HepG2 (cell line): ENCODE measurements around the gene EREG. TPM values are rescaled to one million over a fixed set of nuclear protein-coding genes. Genes with fewer than 3 reads are reported as not detected.

Source experiments
- ATAC-seq: fragments of 200-7000 bp; cut with Tn5 transposase; 3 replicates; pipeline ENCODE4 v1.9.1; 2020; ENCODE audit warnings: mild to moderate bottlenecking, moderate library complexity
- BruUV-seq: library from RNA; stranded (reverse); fragments of 400-500 nt; replicated peaks from 2 replicates; lab custom pipeline; 2021; lab: Mats Ljungman, UMichigan
- CTCF ChIA-PET: fragments of 300-600 bp; formaldehyde crosslinking; extraction: SDS; loops from one replicate; lab custom pipeline; 2021; ENCODE audit warnings: low total read pairs, inconsistent platforms, low intra/inter-chr PET ratio; lab: Yijun Ruan, JAX
- POLR2A ChIA-PET: fragments of 350-600 bp; sonication (Branson Sonifier 250); formaldehyde crosslinking; loops from one replicate; lab custom pipeline; 2020; ENCODE audit warnings: antibody characterized with exemption, inconsistent platforms; lab: Yijun Ruan, JAX
- DNase-seq: peaks from one replicate; pipeline ENCODE4 v3.0.0-alpha.2; 2015; ENCODE audit warnings: low spot score
- FAIRE-seq: peaks from 3 replicates; lab custom pipeline; 2011; peaks lifted over from hg19 to GRCh38; lab: Jason Lieb, UNC
- H2AFZ ChIP-seq: one replicate; pipeline ENCODE4 v1.6.1; 2011; ENCODE audit warnings: low read length, inconsistent platforms
- H3K27ac ChIP-seq: fragments of 300-600 bp; 3 replicates; pipeline ENCODE4 v1.8.0; 2011; ENCODE audit warnings: mixed run types, mild to moderate bottlenecking, mixed read lengths, low read length, inconsistent platforms; ENCODE audit not compliant: insufficient read depth; ENCODE audit errors: extremely low read length
- H3K27me3 ChIP-seq, 2 experiments: fragments of 200-600 bp in 1 of 2; 2 replicates in 1 of 2; 3 replicates in 1 of 2; pipeline versions ENCODE4 v1.6.0 to v1.8.0; 2011; ENCODE audit warnings: low read length in 2 of 2, mild to moderate bottlenecking in 2 of 2, moderate library complexity in 2 of 2, inconsistent platforms in 1 of 2; ENCODE audit not compliant: insufficient read depth in 2 of 2, control insufficient read depth in 1 of 2
- H3K36me3 ChIP-seq, 2 experiments: fragments of 200-600 bp in 1 of 2; replicated peaks in 1 of 2; 2 replicates in 1 of 2; 3 replicates in 1 of 2; pipeline versions ENCODE4 v1.5.1 to v1.8.0; 2011; ENCODE audit warnings: low read length in 2 of 2, inconsistent platforms in 1 of 2; ENCODE audit not compliant: insufficient read depth in 2 of 2, control insufficient read depth in 1 of 2
- H3K4me1 ChIP-seq: 2 replicates; pipeline ENCODE4 v1.5.1; 2012; ENCODE audit warnings: low read length, inconsistent platforms; ENCODE audit not compliant: insufficient read depth
- H3K4me2 ChIP-seq: 2 replicates; pipeline ENCODE4 v1.6.0; 2011; ENCODE audit warnings: low read depth, low read length, inconsistent platforms
- H3K4me3 ChIP-seq, 3 experiments: fragments of 200-600 bp in 1 of 3; sonication (generic), shearing (Covaris generic) in 1 of 3; replicated peaks in 1 of 3; 2 replicates each; pipeline ENCODE4 v1.5.1; 2011 to 2016; ENCODE audit warnings: low read length in 3 of 3, inconsistent platforms in 2 of 3, low read depth in 2 of 3, mild to moderate bottlenecking in 2 of 3, control low read depth in 1 of 3, mixed read lengths in 1 of 3; ENCODE audit not compliant: insufficient read depth in 1 of 3
- H3K79me2 ChIP-seq: one replicate; pipeline ENCODE4 v1.6.1; 2011; ENCODE audit warnings: low read length, inconsistent platforms; ENCODE audit not compliant: insufficient read depth
- H3K9ac ChIP-seq: 2 replicates; pipeline ENCODE4 v1.6.0; 2011; ENCODE audit warnings: mild to moderate bottlenecking, low read depth, low read length, inconsistent platforms; ENCODE audit not compliant: insufficient read depth
- H3K9me3 ChIP-seq: 2 replicates; pipeline ENCODE4 v1.5.1; 2012; ENCODE audit warnings: mild to moderate bottlenecking, low read length
- H4K20me1 ChIP-seq: 2 replicates; pipeline ENCODE4 v1.6.0; 2011; ENCODE audit warnings: inconsistent platforms, mild to moderate bottlenecking, low read length, moderate library complexity; ENCODE audit not compliant: insufficient read depth
- ATF4 ChIP-seq, 2 experiments: fragments of 450-650 bp in 1 of 2; sonication (generic) in 1 of 2; formaldehyde crosslinking; IDR thresholded peaks; 2 replicates each; pipeline versions ENCODE4 v1.5.0 to v1.8.0; 2020 to 2022; ENCODE audit warnings: mild to moderate bottlenecking in 1 of 2, missing genetic modification reagents in 1 of 2
- CBFB ChIP-seq: sonication (generic); formaldehyde crosslinking; IDR thresholded peaks from 2 replicates; pipeline ENCODE4 v1.4.0; 2020; ENCODE audit warnings: missing genetic modification reagents
- CEBPB ChIP-seq: IDR thresholded peaks from 2 replicates; pipeline ENCODE4 v1.6.1; 2011; ENCODE audit warnings: low read depth, low read length, improper control_type of control experiment, borderline replicate concordance
- CHD2 ChIP-seq: IDR thresholded peaks from 2 replicates; pipeline ENCODE4 v1.6.1; 2011; ENCODE audit warnings: low read depth, low read length, improper control_type of control experiment
- GATA4 ChIP-seq: sonication (generic); IDR thresholded peaks from 2 replicates; pipeline ENCODE4 v1.6.1; 2016; ENCODE audit warnings: antibody characterized with exemption, low read depth, borderline replicate concordance
- JUNB ChIP-seq: sonication (generic); formaldehyde crosslinking; IDR thresholded peaks from 2 replicates; pipeline ENCODE4 v1.8.0; 2022; ENCODE audit warnings: missing genetic modification reagents, mild to moderate bottlenecking, borderline replicate concordance
- PHB2 ChIP-seq: fragments of 450-650 bp; IDR thresholded peaks from 2 replicates; pipeline ENCODE4 v1.6.1; 2018; ENCODE audit not compliant: partially characterized antibody
- PRDM10 ChIP-seq: sonication (generic); formaldehyde crosslinking; IDR thresholded peaks from 2 replicates; pipeline ENCODE4 v1.4.0; 2020; ENCODE audit warnings: low read depth, missing genetic modification reagents
- PRPF4 ChIP-seq: fragments of 200-400 bp; formaldehyde crosslinking; IDR thresholded peaks from 2 replicates; pipeline ENCODE4 v1.6.1; 2016; ENCODE audit warnings: low read length, low read depth; ENCODE audit not compliant: poor library complexity, severe bottlenecking
- SNAPC4 ChIP-seq: sonication (generic); formaldehyde crosslinking; IDR thresholded peaks from 2 replicates; pipeline ENCODE4 v1.4.0; 2020; ENCODE audit warnings: mild to moderate bottlenecking, missing genetic modification reagents
- WIZ ChIP-seq: sonication (generic); formaldehyde crosslinking; IDR thresholded peaks from 2 replicates; pipeline ENCODE4 v1.5.1; 2020; ENCODE audit warnings: mild to moderate bottlenecking, missing genetic modification reagents
- ZNF121 ChIP-seq: sonication (generic); formaldehyde crosslinking; IDR thresholded peaks from 2 replicates; pipeline ENCODE4 v1.5.0; 2020; ENCODE audit warnings: mild to moderate bottlenecking, missing genetic modification reagents
- ZNF589 ChIP-seq: sonication (generic); formaldehyde crosslinking; conservative IDR thresholded peaks from 2 replicates; pipeline ENCODE4 v1.8.0; 2022; ENCODE audit warnings: mild to moderate bottlenecking, moderate library complexity, missing genetic modification reagents
- ZNF766 ChIP-seq: sonication (generic); formaldehyde crosslinking; IDR thresholded peaks from 2 replicates; pipeline ENCODE4 v1.5.0; 2020; ENCODE audit warnings: missing genetic modification reagents, borderline replicate concordance
- ZNF772 ChIP-seq: sonication (generic); formaldehyde crosslinking; IDR thresholded peaks from 2 replicates; pipeline ENCODE4 v1.5.0; 2020; ENCODE audit warnings: mild to moderate bottlenecking, missing genetic modification reagents
- WGBS: methylation state at CpG from one replicate; pipeline ENCODE4 v1.1.6; 2017; ENCODE audit warnings: low lambda C conversion rate; 5-methylcytosine and 5-hydroxymethylcytosine counted together
- in situ Hi-C: cut with HindIII; loops from 2 replicates; pipeline ENCODE4 v1.10.0; 2017; ENCODE audit warnings: low pct_unique_long_range_greater_than_20kb; ENCODE audit not compliant: extremely low pct_ligation_motif_present
- intact Hi-C: fragments of 100-400 bp; cut with micrococcal nuclease; formaldehyde crosslinking; loops from one replicate; pipeline ENCODE4 v1.10.0; 2022; ENCODE audit not compliant: unreplicated experiment
- polyA plus RNA-seq, 8 experiments: library from polyadenylated mRNA; depleted of rRNA in 3 of 8; stranded (reverse) in 7 of 8; unstranded in 1 of 8; fragments of >200 nt; fragmentation: Illumina TruSeq in 4 of 8; extraction: Trizol in 4 of 8; gene quantifications; 2 replicates each; pipeline versions ENCODE4 v1.2.1 to v1.2.3, GENCODE V29; 2011 to 2016; ENCODE audit warnings: low read depth in 4 of 8, missing spikeins in 1 of 8, mixed read lengths in 1 of 8; ENCODE audit not compliant: insufficient read depth in 1 of 8
- total RNA-seq, 5 experiments: library from RNA; depleted of rRNA; stranded (reverse); fragments of >200 nt; fragmentation: Illumina TruSeq; extraction: Trizol; gene quantifications; 2 replicates each; pipeline ENCODE4 v1.2.3, GENCODE V29; 2016; ENCODE audit warnings: low read depth in 1 of 5

EREG gene
- total and polyA plus RNA-seq, 2 of the 13 experiments (the other 11 are each of a cell fraction or from before 2014, with no cell fraction given): 0.11 to 0.13 TPM

GRCh38 chr4:74325886-74326285 lies 39.1 kb upstream of the EREG start:
- Histone ChIP-seq H3K9ac (no peak overlapping the region), H2AFZ (no peak overlapping the region), H3K27me3 (no peaks in the 10 kb centered on the region; a peak in 1 of 5 replicates), H3K4me3 (no peak overlapping the region), H3K79me2 (no peaks in the 10 kb centered on the region), H4K20me1 (no peaks in the 10 kb centered on the region), H3K4me1 (no peaks in the 10 kb centered on the region), H3K4me2 (no peak overlapping the region), H3K9me3 (no peaks in the 10 kb centered on the region), H3K36me3 (no peaks in the 10 kb centered on the region), H3K27ac (no peak overlapping the region)
- in situ Hi-C loops: no loop called here
- ATAC-seq (no peak), DNase-seq (no peak), FAIRE-seq (no peak)
- ChIA-PET CTCF (no interaction called here), POLR2A (no interaction called here)
- no TSS peak for BruUV-seq
- 12% methylated on average over 2 of the region's 2 CpGs for whole genome bisulfite sequencing
- intact Hi-C loops: no loop called here
- TF ChIP-seq CBFB (CRISPR knock-in tag) (no peak), PRPF4 (no peak), CEBPB (no peak), JUNB (CRISPR knock-in tag) (no peak), ZNF589 (CRISPR knock-in tag) (no peak), CHD2 (no peak), PRDM10 (no peak), ATF4 (CRISPR knock-in tag; IDR thresholded peaks at IDR 0.05) (no peak), ZNF766 (CRISPR knock-in tag) (no peak), SNAPC4 (CRISPR knock-in tag) (no peak), ZNF772 (CRISPR knock-in tag) (no peak), PHB2 (no peak), GATA4 (no peak), ZNF121 (CRISPR knock-in tag) (no peak), WIZ (CRISPR knock-in tag) (no peak)
